Thoracic aorta (tissue), 2 donors: ENCODE measurements around the gene IL20. TPM values are rescaled to one million over a fixed set of nuclear protein-coding genes. Genes with fewer than 3 reads are reported as not detected.

Experiments used
- ATAC-seq: fragments of 150-250 bp; one replicate; pipeline ENCODE4 v1.8.0; 2017; ENCODE audit warnings: low read depth; ENCODE audit not compliant: insufficient number of reproducible peaks, low FRiP score
- DNase-seq: peaks from one replicate; pipeline ENCODE4 v3.0.0-alpha.2; 2020; ENCODE audit warnings: low spot score
- H3K27ac ChIP-seq, 2 donors: fragments of 200-600 bp; sonication (generic); 1 replicate in 1 of 2; 2 replicates in 1 of 2; pipeline ENCODE4 v1.5.1; 2016; ENCODE audit warnings: mild to moderate bottlenecking in 2 of 2, moderate library complexity in 2 of 2
- H3K27me3 ChIP-seq: fragments of 200-600 bp; sonication (generic); replicated peaks from 2 replicates; pipeline ENCODE4 v1.6.0; 2016; ENCODE audit warnings: mild to moderate bottlenecking; ENCODE audit not compliant: insufficient read depth
- H3K36me3 ChIP-seq: fragments of 200-600 bp; sonication (generic); one replicate; pipeline ENCODE4 v1.5.1; 2016
- H3K4me1 ChIP-seq, 2 donors: fragments of 200-600 bp; sonication (generic); 1 replicate in 1 of 2; 2 replicates in 1 of 2; pipeline versions ENCODE4 v1.5.1 to v1.6.0; 2016; ENCODE audit warnings: low read depth in 2 of 2, mild to moderate bottlenecking in 1 of 2; ENCODE audit not compliant: control insufficient read depth in 1 of 2
- H3K4me3 ChIP-seq: fragments of 200-600 bp; sonication (generic); 2 replicates; pipeline ENCODE4 v1.5.1; 2016; ENCODE audit warnings: mild to moderate bottlenecking
- H3K9me3 ChIP-seq: fragments of 200-600 bp; sonication (generic); 2 replicates; pipeline ENCODE4 v1.5.1; 2016
- total RNA-seq, 2 donors: library from RNA; depleted of rRNA; stranded (reverse); fragments of >200 nt; gene quantifications; one replicate each; pipeline versions ENCODE4 v1.1.0 to v1.2.3, GENCODE V29; 2016
- TF ChIP-seq, protein P1 (sequence below): fragments of 200-600 bp; sonication (generic); IDR thresholded peaks from one replicate; pipeline ENCODE4 v1.5.1; 2019; ENCODE audit warnings: antibody characterized with exemption

IL20 gene
- total RNA-seq, 2 donors from 2014 or later = not detected

DNA sequence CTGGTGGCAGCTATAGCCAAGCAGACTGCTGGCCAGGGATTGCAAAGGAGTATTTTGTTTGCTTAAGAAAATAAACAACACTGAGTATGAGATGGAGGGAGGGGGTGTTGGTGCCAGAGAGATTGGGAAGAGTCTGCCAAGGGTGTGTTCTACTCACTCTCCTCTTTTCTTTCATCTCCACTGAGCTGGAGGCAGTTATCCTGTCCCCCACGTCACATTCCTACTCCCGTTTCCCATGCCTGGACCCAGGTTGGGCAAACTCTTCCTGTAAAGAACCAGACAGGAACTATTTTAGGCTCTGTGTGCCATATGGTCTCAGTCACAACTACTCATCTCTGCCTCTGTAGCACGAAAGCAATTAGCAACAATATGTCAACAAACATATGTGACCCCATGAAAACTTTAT is 30.4 kb downstream of the IL20 start:
- no peak for ATAC-seq
- no peak overlapping the region for H3K27ac ChIP-seq

DNA sequence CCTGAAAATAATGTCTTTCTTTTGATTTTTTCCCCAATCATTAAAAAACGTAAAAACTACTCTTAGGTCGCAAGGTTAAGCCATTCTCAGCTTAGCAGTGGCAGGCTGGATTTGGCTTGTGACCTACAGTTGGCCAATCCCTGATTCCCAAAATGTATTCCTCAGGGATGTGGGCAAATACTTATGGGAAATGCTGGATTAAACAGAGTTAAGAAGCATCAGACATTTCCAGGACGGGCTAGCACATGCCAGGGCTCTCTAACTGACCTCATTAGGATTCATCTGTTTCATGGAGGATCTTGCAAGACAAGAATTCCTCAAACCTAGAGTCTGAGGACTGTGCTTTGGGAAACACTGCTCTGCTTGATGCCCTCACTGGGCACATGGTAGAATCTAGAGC is 30.8 kb downstream of the IL20 start:
- Histone ChIP-seq H3K27me3 (no peaks in the 10 kb centered on the region), H3K4me1 (no peaks in the 10 kb centered on the region), H3K27ac (no peak overlapping the region), H3K9me3 (no peaks in the 10 kb centered on the region), H3K4me3 (no peak overlapping the region), H3K36me3 (no peaks in the 10 kb centered on the region)
- TF ChIP-seq, protein P1, sequence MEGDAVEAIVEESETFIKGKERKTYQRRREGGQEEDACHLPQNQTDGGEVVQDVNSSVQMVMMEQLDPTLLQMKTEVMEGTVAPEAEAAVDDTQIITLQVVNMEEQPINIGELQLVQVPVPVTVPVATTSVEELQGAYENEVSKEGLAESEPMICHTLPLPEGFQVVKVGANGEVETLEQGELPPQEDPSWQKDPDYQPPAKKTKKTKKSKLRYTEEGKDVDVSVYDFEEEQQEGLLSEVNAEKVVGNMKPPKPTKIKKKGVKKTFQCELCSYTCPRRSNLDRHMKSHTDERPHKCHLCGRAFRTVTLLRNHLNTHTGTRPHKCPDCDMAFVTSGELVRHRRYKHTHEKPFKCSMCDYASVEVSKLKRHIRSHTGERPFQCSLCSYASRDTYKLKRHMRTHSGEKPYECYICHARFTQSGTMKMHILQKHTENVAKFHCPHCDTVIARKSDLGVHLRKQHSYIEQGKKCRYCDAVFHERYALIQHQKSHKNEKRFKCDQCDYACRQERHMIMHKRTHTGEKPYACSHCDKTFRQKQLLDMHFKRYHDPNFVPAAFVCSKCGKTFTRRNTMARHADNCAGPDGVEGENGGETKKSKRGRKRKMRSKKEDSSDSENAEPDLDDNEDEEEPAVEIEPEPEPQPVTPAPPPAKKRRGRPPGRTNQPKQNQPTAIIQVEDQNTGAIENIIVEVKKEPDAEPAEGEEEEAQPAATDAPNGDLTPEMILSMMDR = no peak
- DNase-seq (no peak), ATAC-seq (no peak)

More for the DNA sequence above, 30.4 kb downstream of the IL20 start:
- TF ChIP-seq, protein P1 = no peak
- Histone ChIP-seq H3K4me3 (no peak overlapping the region), H3K9me3 (no peaks in the 10 kb centered on the region), H3K4me1 (no peaks in the 10 kb centered on the region), H3K27me3 (no peaks in the 10 kb centered on the region), H3K36me3 (no peaks in the 10 kb centered on the region)
- no peak for DNase-seq

DNA sequence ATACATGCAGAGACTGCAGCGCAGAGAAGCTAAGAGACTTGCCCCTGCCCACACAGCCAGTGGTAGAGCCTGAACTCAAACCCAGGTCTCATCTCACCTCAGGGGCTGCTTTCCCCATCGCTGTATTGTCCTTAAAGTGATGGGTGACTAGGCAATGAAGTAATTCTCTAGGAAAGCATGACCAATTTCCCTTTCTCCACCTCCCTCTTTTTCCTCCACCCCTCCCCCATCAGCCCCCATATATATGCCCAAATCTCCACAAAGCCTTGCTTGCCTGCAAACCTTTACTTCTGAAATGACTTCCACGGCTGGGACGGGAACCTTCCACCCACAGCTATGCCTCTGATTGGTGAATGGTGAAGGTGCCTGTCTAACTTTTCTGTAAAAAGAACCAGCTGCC is 31.8 kb downstream of the IL20 start, which contains the start of gene IL24:
Gene IL24, plus strand, starts transcription at position 269 of the 400 bp plus-strand sequence. CDS start 390 bp downstream, outside the sequence.
- no peak for DNase-seq
- H3K36me3 ChIP-seq = no peaks in the 10 kb centered on the region
- H3K9me3 ChIP-seq = no peaks in the 10 kb centered on the region
- H3K27me3 ChIP-seq = no peaks in the 10 kb centered on the region
- TF ChIP-seq, protein P1 = no peak
- H3K4me3 ChIP-seq = no peak within 1 kb of the TSS
- H3K4me1 ChIP-seq = no peaks in the 10 kb centered on the region
- no peak within 1 kb of the TSS for H3K27ac ChIP-seq
- no peak for ATAC-seq

DNA sequence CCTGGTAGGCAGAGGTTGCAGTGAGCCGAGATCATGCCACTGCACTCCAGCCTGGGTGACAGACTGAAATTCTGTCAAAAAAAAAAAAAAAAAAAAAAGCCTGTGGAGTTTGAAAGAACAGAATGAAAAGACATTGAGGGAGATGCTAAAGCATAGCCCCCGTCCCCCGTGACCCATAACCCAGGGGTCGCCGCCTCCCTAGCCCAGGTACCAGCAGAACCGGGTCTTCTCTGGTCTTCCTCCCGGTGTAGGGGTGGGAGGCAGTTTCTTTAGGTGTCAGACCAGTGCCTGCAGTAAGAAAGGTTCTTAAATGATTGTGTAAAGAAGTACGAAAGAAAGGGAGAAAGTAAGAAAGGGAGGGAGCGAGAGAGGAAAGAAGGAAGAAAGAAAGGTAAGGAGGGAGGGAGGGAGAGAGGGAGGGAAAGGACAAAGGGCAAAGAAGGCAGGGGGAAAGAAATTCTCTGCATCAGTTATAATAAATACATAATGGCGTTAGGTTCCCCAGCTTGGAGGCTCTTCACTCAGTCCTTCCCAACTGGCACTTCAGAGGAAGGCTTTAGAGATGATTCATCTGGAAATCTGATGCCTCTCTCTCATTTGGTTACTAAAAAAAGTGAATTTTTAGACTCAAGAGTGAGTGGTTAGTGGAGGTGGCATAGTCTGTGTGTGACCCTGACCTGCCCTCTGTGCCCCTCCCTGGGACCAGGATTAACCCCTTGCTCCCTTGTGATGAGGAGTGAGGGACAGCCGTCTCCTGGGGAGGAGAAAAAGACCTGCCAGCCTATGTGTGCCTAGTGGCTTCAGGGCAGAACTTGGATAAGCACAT is 32.9 kb downstream of the IL20 start:
- Histone ChIP-seq H3K36me3 (no peaks in the 10 kb centered on the region), H3K4me3 (no peak overlapping the region), H3K27me3 (no peaks in the 10 kb centered on the region), H3K27ac (no peak overlapping the region), H3K4me1 (no peaks in the 10 kb centered on the region), H3K9me3 (no peaks in the 10 kb centered on the region)
- TF ChIP-seq, protein P1 = no peak
- DNase-seq (no peak), ATAC-seq (no peak)

DNA sequence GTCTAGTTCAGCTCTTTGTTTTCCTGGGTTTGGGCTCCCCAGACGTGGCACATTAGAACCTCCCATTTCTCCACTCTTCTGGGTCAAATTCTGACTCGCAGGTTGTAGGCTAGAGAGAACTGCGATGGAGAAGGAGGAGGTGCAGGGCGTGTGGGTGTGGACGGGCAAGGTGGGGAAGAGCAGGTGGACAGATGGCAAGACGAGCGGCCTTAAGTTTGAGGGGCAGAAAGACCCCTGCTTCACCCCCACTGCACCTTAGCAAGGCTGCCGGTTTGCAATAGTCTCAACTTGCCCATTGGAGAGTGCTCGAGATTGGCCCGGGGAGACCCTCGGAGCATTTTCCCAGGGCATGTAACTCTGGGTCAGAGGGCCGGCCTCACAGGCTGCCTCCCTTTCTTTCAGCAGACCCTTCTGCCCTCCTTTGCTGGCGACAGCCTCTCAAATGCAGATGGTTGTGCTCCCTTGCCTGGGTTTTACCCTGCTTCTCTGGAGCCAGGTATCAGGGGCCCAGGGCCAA is 33.5 kb downstream of the IL20 start:
- ATAC-seq = no peak

More for the DNA sequence above, 33.5 kb downstream of the IL20 start:
- no peak for DNase-seq
- H3K9me3 ChIP-seq = no peaks in the 10 kb centered on the region
- no peak overlapping the region for H3K4me3 ChIP-seq
- no peak overlapping the region for H3K27ac ChIP-seq
- TF ChIP-seq, protein P1 = no peak
- H3K4me1 ChIP-seq = no peaks in the 10 kb centered on the region
- H3K27me3 ChIP-seq = no peaks in the 10 kb centered on the region
- no peaks in the 10 kb centered on the region for H3K36me3 ChIP-seq
